GM19438 (cell line): ENCODE results near the gene NCOA1.

ENCODE experiments used
- ATAC-seq: cut with Tn5 transposase; IDR thresholded peaks from one replicate; pipeline ENCODE4 v1.9.1; 2021; ENCODE audit warnings: low read depth; ENCODE audit not compliant: unreplicated experiment

Gene NCOA1

GRCh38 chr2:24814516-24814915 is 323.5 kb downstream of the NCOA1 start:
- ATAC-seq = no peak

DNA sequence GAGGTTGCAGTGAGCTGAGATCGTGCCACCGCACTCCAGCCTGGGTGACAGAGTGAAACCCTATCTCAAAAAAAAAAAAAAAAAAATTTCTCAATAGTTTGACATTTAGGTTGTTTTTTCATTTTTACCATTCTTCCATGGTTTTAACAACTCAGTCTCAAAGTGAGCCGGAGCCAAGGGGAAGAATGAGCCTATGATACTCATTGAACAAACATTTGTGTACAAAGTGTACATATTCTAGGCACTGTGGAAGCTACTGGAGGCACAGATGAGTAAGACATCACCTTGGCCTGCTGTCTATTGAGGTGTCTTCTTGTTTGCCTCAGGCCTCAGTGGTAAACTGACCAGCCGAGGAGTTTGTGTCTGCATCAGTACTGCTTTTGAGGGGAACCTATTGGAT is 324.1 kb downstream of the NCOA1 start:
- no peak for ATAC-seq

GRCh38 chr2:24816404-24816803 is 325.4 kb downstream of the NCOA1 start:
- ATAC-seq = no peak

DNA sequence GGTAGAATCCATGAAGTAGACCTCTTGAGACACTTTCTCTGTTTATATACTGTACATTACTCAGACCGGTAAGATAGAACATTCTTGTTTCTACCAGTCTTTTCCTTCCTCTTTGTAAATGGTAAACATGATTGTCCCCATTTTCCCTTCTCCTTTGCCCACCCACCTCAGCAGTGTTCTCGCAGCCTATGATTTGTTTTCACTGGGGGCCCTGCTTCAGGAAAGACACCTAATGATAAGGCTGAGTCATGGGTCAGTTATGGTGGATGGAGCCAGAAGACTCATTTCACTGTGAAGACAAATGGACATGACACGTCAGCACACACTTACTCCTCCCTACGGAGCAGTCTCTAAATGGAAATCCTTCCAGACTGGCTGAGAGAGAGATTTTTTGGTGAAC is 325.8 kb downstream of the NCOA1 start:
- no peak for ATAC-seq

DNA sequence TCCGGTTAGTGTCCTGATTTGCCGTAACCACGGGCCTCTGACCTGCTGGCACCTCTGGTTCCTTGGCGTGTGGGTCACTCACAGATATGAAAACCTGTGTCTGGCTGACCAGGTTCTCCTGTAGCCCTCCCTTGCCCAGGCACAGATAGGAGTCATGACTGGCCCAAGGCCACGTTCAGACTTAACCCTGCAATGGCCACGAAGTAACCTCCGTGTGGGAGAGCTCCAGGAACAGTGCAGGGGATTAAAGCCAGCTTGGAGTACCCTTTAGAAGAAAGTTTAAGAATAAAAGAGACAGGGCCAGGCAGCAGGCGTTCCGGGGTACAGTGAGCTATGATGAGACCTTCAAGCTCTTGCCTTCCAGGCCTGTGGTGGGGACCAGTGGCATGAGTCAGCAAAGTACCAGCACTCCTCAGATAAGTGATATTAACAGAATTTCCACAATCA is 327.7 kb downstream of the NCOA1 start:
- ATAC-seq = no peak

DNA sequence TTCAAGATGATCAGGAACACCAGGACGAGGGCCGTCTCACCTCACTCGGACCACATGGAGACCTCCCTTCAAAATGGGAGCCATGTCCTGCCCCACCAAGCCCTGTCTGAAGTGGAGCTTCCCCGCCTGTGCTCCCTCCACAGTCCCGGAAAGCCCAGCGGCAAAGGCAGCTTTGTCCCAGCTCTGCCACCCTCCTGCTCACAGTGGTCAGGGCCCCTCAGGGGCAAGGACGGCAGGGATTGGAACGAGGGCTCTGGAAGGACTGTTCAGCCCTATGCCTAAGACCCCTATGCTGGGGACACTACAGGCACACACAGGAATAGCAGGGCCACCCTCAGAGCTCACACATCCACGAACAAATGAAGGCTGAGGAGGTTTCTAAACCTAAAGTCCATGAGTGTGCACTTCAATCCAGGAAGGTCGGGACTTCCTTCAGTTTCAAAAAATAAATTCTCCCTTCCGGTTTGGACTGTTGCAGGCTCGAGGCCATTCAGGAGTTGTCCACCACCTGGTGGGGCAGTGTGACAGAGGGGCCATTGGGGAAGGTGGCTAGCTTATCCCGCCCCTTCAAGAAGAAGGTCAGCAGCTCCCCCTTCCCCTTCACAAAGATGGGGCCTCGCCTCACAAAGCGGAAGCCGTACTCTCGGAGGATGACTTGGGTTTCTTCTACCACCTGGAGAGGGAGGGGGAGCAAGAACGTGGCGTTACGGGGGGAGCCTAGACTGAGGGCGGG is 328.6 kb downstream of the NCOA1 start:
- ATAC-seq = no peak

- no peak for ATAC-seq
Measured at GRCh38 chr2:24820175-24820513, 329.1 kb downstream of the NCOA1 start.
